H1 (cell line): ENCODE results near the gene USP37. TPM values are rescaled to one million over a fixed set of nuclear protein-coding genes. Genes with fewer than 3 reads are reported as not detected.

Experiments used
- CTCF ChIA-PET: fragments of 300-600 bp; sonication (Branson Sonifier 250); formaldehyde crosslinking; loops from one replicate; lab custom pipeline; 2021; ENCODE audit not compliant: partially characterized antibody; lab: Charles Lee
- POLR2A ChIA-PET: fragments of 300-600 bp; sonication (Branson Sonifier 250); formaldehyde crosslinking; loops from one replicate; lab custom pipeline; 2021; ENCODE audit warnings: inconsistent platforms; ENCODE audit not compliant: partially characterized antibody; lab: Charles Lee
- DNase-seq, 2 experiments: peaks; one replicate each; pipeline versions ENCODE4 v3.0.0 to v3.0.0-alpha.2; 2010 to 2022; ENCODE audit warnings: low spot score in 2 of 2, low read depth in 1 of 2, mixed read lengths in 1 of 2
- FAIRE-seq: peaks from 2 replicates; lab custom pipeline; 2011; peaks lifted over from hg19 to GRCh38; lab: Jason Lieb, UNC
- H2AFZ ChIP-seq: 2 replicates; pipeline ENCODE4 v1.8.1; 2012; ENCODE audit warnings: low read length, inconsistent platforms
- H2AK5ac ChIP-seq: 2 replicates; pipeline ENCODE4 v1.6.1; 2013; ENCODE audit warnings: low read depth, low read length
- H2BK120ac ChIP-seq: replicated peaks from 2 replicates; pipeline ENCODE3; 2013; ENCODE audit warnings: low read depth, low read length, inconsistent platforms
- H2BK12ac ChIP-seq: 2 replicates; pipeline ENCODE4 v1.6.1; 2013; ENCODE audit warnings: low read depth, low read length
- H2BK15ac ChIP-seq: 2 replicates; pipeline ENCODE4 v1.6.1; 2013; ENCODE audit warnings: low read length
- H2BK20ac ChIP-seq: 2 replicates; pipeline ENCODE4 v1.6.1; 2013; ENCODE audit warnings: low read length
- H2BK5ac ChIP-seq: 2 replicates; pipeline ENCODE4 v1.6.1; 2013; ENCODE audit warnings: low read depth, low read length
- H3K14ac ChIP-seq: 2 replicates; pipeline ENCODE4 v1.6.1; 2013; ENCODE audit warnings: inconsistent platforms; ENCODE audit not compliant: insufficient read length
- H3K18ac ChIP-seq: 2 replicates; pipeline ENCODE4 v1.6.1; 2013; ENCODE audit warnings: low read length; ENCODE audit errors: extremely low read depth
- H3K23ac ChIP-seq: 2 replicates; pipeline ENCODE4 v1.6.1; 2013; ENCODE audit warnings: inconsistent platforms; ENCODE audit not compliant: insufficient read length
- H3K23me2 ChIP-seq: 2 replicates; pipeline ENCODE4 v1.6.1; 2013; ENCODE audit warnings: low read depth, low read length
- H3K27ac ChIP-seq: 2 replicates; pipeline ENCODE4 v1.6.1; 2011; ENCODE audit warnings: low read depth, low read length, inconsistent platforms
- H3K27me3 ChIP-seq, 4 experiments: replicated peaks in 1 of 4; 1 replicate in 1 of 4; 2 replicates in 3 of 4; pipeline versions ENCODE4 v1.6.1 to v1.8.1; 2011 to 2013; ENCODE audit warnings: low read length in 3 of 4, mild to moderate bottlenecking in 3 of 4, inconsistent platforms in 2 of 4, mixed read lengths in 2 of 4, moderate library complexity in 1 of 4; ENCODE audit not compliant: control insufficient read depth in 3 of 4, insufficient read depth in 3 of 4; ENCODE audit errors: extremely low read depth in 1 of 4
- H3K36me3 ChIP-seq, 4 experiments: 2 replicates each; pipeline versions ENCODE4 v1.6.1 to v1.8.1; 2011 to 2013; ENCODE audit warnings: mild to moderate bottlenecking in 4 of 4, low read length in 3 of 4, moderate library complexity in 2 of 4, control low read depth in 1 of 4, inconsistent platforms in 1 of 4; ENCODE audit not compliant: insufficient read depth in 4 of 4, control insufficient read depth in 2 of 4
- H3K4ac ChIP-seq: replicated peaks from 2 replicates; pipeline ENCODE3; 2013; ENCODE audit warnings: low read length, low read depth, mixed read lengths, inconsistent platforms; ENCODE audit not compliant: insufficient read length
- H3K4me1 ChIP-seq, 4 experiments: replicated peaks in 1 of 4; 1 replicate in 1 of 4; 2 replicates in 3 of 4; pipeline versions ENCODE4 v1.6.1 to v1.8.1; 2011 to 2013; ENCODE audit warnings: low read length in 3 of 4, inconsistent platforms in 2 of 4, mixed read lengths in 1 of 4; ENCODE audit not compliant: insufficient read depth in 4 of 4, control insufficient read depth in 3 of 4
- H3K4me2 ChIP-seq, 2 experiments: 2 replicates each; pipeline versions ENCODE4 v1.6.1 to v1.8.1; 2011 to 2013; ENCODE audit warnings: low read depth in 2 of 2, low read length in 2 of 2, control low read depth in 1 of 2, inconsistent platforms in 1 of 2, mild to moderate bottlenecking in 1 of 2; ENCODE audit not compliant: insufficient read depth in 1 of 2
- H3K4me3 ChIP-seq, 4 experiments: fragments of 200-600, 300-600 bp in 1 of 4; sonication (generic), shearing (Covaris generic), sonication (Bioruptor Twin) in 1 of 4; 2 replicates each; pipeline versions ENCODE4 v1.5.1 to v1.8.1; 2011 to 2016; ENCODE audit warnings: low read length in 4 of 4, low read depth in 3 of 4, control low read depth in 2 of 4, inconsistent platforms in 2 of 4, mild to moderate bottlenecking in 2 of 4, mixed read lengths in 1 of 4, moderate library complexity in 1 of 4; ENCODE audit not compliant: insufficient read depth in 2 of 4; ENCODE audit errors: extremely low read depth in 1 of 4
- H3K56ac ChIP-seq: replicated peaks from 2 replicates; pipeline ENCODE3; 2013; ENCODE audit warnings: low read depth, mild to moderate bottlenecking, mixed read lengths, low read length, inconsistent platforms; ENCODE audit not compliant: insufficient read length
- H3K79me1 ChIP-seq: 2 replicates; pipeline ENCODE4 v1.6.1; 2013; ENCODE audit warnings: low read depth, low read length, control low read depth
- H3K79me2 ChIP-seq, 2 experiments: 2 replicates each; pipeline versions ENCODE4 v1.6.1 to v1.8.1; 2012 to 2013; ENCODE audit warnings: low read length in 2 of 2, mild to moderate bottlenecking in 2 of 2, inconsistent platforms in 1 of 2; ENCODE audit not compliant: insufficient read depth in 2 of 2, control insufficient read depth in 1 of 2
- H3K9ac ChIP-seq, 4 experiments: replicated peaks in 1 of 4; 1 replicate in 1 of 4; 2 replicates in 3 of 4; pipeline versions ENCODE4 v1.6.1 to v1.8.1; 2011 to 2013; ENCODE audit warnings: low read depth in 3 of 4, low read length in 3 of 4, control low read depth in 2 of 4, mild to moderate bottlenecking in 2 of 4, moderate library complexity in 2 of 4, inconsistent platforms in 1 of 4; ENCODE audit errors: extremely low read depth in 1 of 4
- H3K9me3 ChIP-seq, 2 experiments: 2 replicates each; pipeline versions ENCODE4 v1.6.1 to v1.8.1; 2012 to 2013; ENCODE audit warnings: mild to moderate bottlenecking in 2 of 2, moderate library complexity in 2 of 2, control low read depth in 1 of 2, inconsistent platforms in 1 of 2, low read depth in 1 of 2, low read length in 1 of 2, mixed read lengths in 1 of 2; ENCODE audit not compliant: insufficient read depth in 2 of 2
- H4K20me1 ChIP-seq, 2 experiments: replicated peaks in 1 of 2; 2 replicates each; pipeline versions ENCODE3 to v1.8.1; 2011 to 2013; ENCODE audit warnings: inconsistent platforms in 2 of 2, low read length in 2 of 2, mild to moderate bottlenecking in 1 of 2; ENCODE audit not compliant: insufficient read depth in 2 of 2, control insufficient read depth in 1 of 2
- H4K5ac ChIP-seq: 2 replicates; pipeline ENCODE4 v1.6.1; 2013; ENCODE audit warnings: low read length, low read depth, mixed read lengths, inconsistent platforms; ENCODE audit not compliant: insufficient read length
- H4K8ac ChIP-seq: 2 replicates; pipeline ENCODE4 v1.8.0; 2013; ENCODE audit warnings: mild to moderate bottlenecking, moderate library complexity, low read length, inconsistent platforms; ENCODE audit not compliant: insufficient read depth; ENCODE audit errors: extremely low read depth
- H4K91ac ChIP-seq: replicated peaks from 2 replicates; pipeline ENCODE3; 2013; ENCODE audit warnings: low read length, mixed read lengths, inconsistent platforms; ENCODE audit not compliant: insufficient read length
- CBX8 ChIP-seq: fragments of 300-800, 300-1000 bp; sonication (generic); IDR thresholded peaks from 2 replicates; pipeline ENCODE4 v1.7.1; 2016; ENCODE audit warnings: low read depth, low read length, borderline replicate concordance
- FOSL1 ChIP-seq: IDR thresholded peaks from 2 replicates; pipeline ENCODE4 v1.6.1; 2011; ENCODE audit warnings: mild to moderate bottlenecking, low read depth, low read length, moderate library complexity; ENCODE audit not compliant: insufficient read depth
- GTF2F1 ChIP-seq: IDR thresholded peaks from 2 replicates; pipeline ENCODE4 v1.6.1; 2012; ENCODE audit warnings: low read depth, low read length, improper control_type of control experiment, borderline replicate concordance
- KDM4A ChIP-seq: IDR thresholded peaks from one replicate; pipeline ENCODE4 v1.7.1; 2012; ENCODE audit warnings: low read depth, mild to moderate bottlenecking, moderate library complexity, low read length, inconsistent platforms; ENCODE audit not compliant: severe bottlenecking
- POLR2AphosphoS5 ChIP-seq: IDR thresholded peaks from 2 replicates; pipeline ENCODE4 v1.6.1; 2011; ENCODE audit warnings: low read depth, low read length
- RAD21 ChIP-seq, 2 experiments: IDR thresholded peaks in 1 of 2; conservative IDR thresholded peaks in 1 of 2; 2 replicates each; pipeline ENCODE4 v1.6.1; 2011; ENCODE audit warnings: low read depth in 2 of 2, low read length in 2 of 2, improper control_type of control experiment in 1 of 2, inconsistent platforms in 1 of 2, mild to moderate bottlenecking in 1 of 2, moderate library complexity in 1 of 2
- RBBP5 ChIP-seq: IDR thresholded peaks from 2 replicates; pipeline ENCODE4 v1.7.1; 2012; ENCODE audit warnings: low read depth, mild to moderate bottlenecking, inconsistent platforms, low read length, moderate library complexity, borderline replicate concordance
- SIN3A ChIP-seq, 2 experiments: IDR thresholded peaks in 1 of 2; conservative IDR thresholded peaks in 1 of 2; 2 replicates each; pipeline ENCODE4 v1.6.1; 2011 to 2012; ENCODE audit warnings: low read length in 2 of 2, improper control_type of control experiment in 1 of 2, low read depth in 1 of 2, mild to moderate bottlenecking in 1 of 2
- SP2 ChIP-seq: IDR thresholded peaks from 2 replicates; pipeline ENCODE4 v1.6.1; 2012; ENCODE audit warnings: mild to moderate bottlenecking, low read length, inconsistent platforms
- SP4 ChIP-seq: IDR thresholded peaks from 2 replicates; pipeline ENCODE4 v1.6.1; 2012; ENCODE audit warnings: low read length, inconsistent platforms
- TEAD4 ChIP-seq: IDR thresholded peaks from 2 replicates; pipeline ENCODE4 v1.6.1; 2012; ENCODE audit warnings: low read depth, low read length, inconsistent platforms, mixed read lengths
- WGBS, 2 experiments: shearing (Covaris generic) in 1 of 2; methylation state at CpG; one replicate each; pipeline versions ENCODE4 v1.1.6 to v1.1.7; 2013 to 2015; ENCODE audit warnings: low lambda C conversion rate in 2 of 2, mixed read lengths in 2 of 2, inconsistent platforms in 1 of 2, low coverage in 1 of 2, missing lambda C conversion rate in 1 of 2; ENCODE audit not compliant: insufficient replicate concordance in 2 of 2, insufficient coverage in 1 of 2, insufficient read length in 1 of 2; ENCODE audit errors: extremely low coverage in 1 of 2, missing lambda C conversion rate in 1 of 2; 5-methylcytosine and 5-hydroxymethylcytosine counted together
- polyA plus RNA-seq, 7 experiments: library from polyadenylated mRNA; depleted of rRNA in 3 of 7; stranded (reverse) in 5 of 7; unstranded in 2 of 7; fragments of >200 nt in 5 of 7; fragments of 200-250 nt in 2 of 7; gene quantifications; 1 replicate in 5 of 7; 2 replicates in 1 of 7; 4 replicates in 1 of 7; pipeline versions ENCODE4 v1.2.1 to v1.2.3, GENCODE V29; 2011 to 2013; ENCODE audit warnings: missing spikeins in 2 of 7, mixed read lengths in 2 of 7
- total RNA-seq: library from RNA; stranded (reverse); fragmentation: NEBNext Ultra II Directional; extraction: Animal tissue kit (Norgen Biotek cat#: 25700); gene quantifications from 2 replicates; pipeline ENCODE4 v1.2.1, GENCODE V29; 2021

USP37 gene
- total and polyA plus RNA-seq, 2 of the 8 experiments (the other 6 are each of a cell fraction or from before 2014, with no cell fraction given): 3.8 to 29.1 TPM

- TF ChIP-seq CBX8 (no peak), TEAD4 (no peak), RBBP5 (no peak), SIN3A (conservative IDR thresholded peaks at IDR 0.05 in 1 of 2, IDR thresholded peaks at IDR 0.05 in 1 of 2; ENCODE audit: low read depth in 1 of 2, low read length in 2 of 2) (no peak), GTF2F1 (no peak), RAD21 (IDR thresholded peaks at IDR 0.05 in 1 of 2, conservative IDR thresholded peaks at IDR 0.05 in 1 of 2; ENCODE audit: low read depth in 2 of 2, low read length in 2 of 2) (no peak), FOSL1 (no peak), SP4 (no peak), SP2 (no peak), KDM4A (no peak), POLR2AphosphoS5 (no peak)
- no peak overlapping the region for H2BK20ac ChIP-seq
- no peak overlapping the region for H3K4ac ChIP-seq
- H3K27me3 ChIP-seq: no peaks in the 10 kb centered on the region
- WGBS, 2 experiments: 100% methylated on average over 5 of the region's 5 CpGs; no CpG with 5 or more reads in 1 of the 2 experiments
- H3K4me2 ChIP-seq: no peak overlapping the region
- no peak overlapping the region for H3K14ac ChIP-seq
- CTCF ChIA-PET: interaction anchor here (0.6 to 1.5 kb wide), 3 partner anchors 14 to 309 kb away, joined by 3 read pairs; no protein-coding TSS in a partner anchor
- DNase-seq (no peak), FAIRE-seq (no peak)
- no peak overlapping the region for H4K5ac ChIP-seq
- H2BK15ac ChIP-seq: no peak overlapping the region
- no peaks in the 10 kb centered on the region for H3K4me1 ChIP-seq
- no peak overlapping the region for H4K91ac ChIP-seq
- H2AK5ac ChIP-seq: no peak overlapping the region
- H4K8ac ChIP-seq: no peak overlapping the region
- H3K18ac ChIP-seq: no peak overlapping the region
- no peak overlapping the region for H2AFZ ChIP-seq
- peaks cover 0 to 14% of the 10 kb centered on the region in 2 experiments; a peak in 2 of 4 replicates for H3K79me2 ChIP-seq
- no peaks in the 10 kb centered on the region for H3K9me3 ChIP-seq
- no peak overlapping the region for H3K4me3 ChIP-seq
- H3K23ac ChIP-seq: no peak overlapping the region
- peaks cover 0 to 15% (median under 1%) of the 10 kb centered on the region in 4 experiments; a peak in 2 of 8 replicates for H3K36me3 ChIP-seq
- no peak overlapping the region for H3K27ac ChIP-seq
- H2BK12ac ChIP-seq: no peak overlapping the region
- no peaks in the 10 kb centered on the region; the same call in 1 of the 2 replicates for H3K79me1 ChIP-seq
- no peaks in the 10 kb centered on the region for H4K20me1 ChIP-seq
- H2BK5ac ChIP-seq: no peak overlapping the region
- POLR2A ChIA-PET: interaction anchor here (0.6 kb wide), 1 partner anchor 63 kb away, joined by 3 read pairs; no protein-coding TSS in a partner anchor
- no peak overlapping the region for H3K56ac ChIP-seq
- no peaks in the 10 kb centered on the region for H3K23me2 ChIP-seq
- no peak overlapping the region for H3K9ac ChIP-seq
- H2BK120ac ChIP-seq: no peak overlapping the region
These were observed 54.5 kb downstream of the USP37 start for GRCh38 chr2:218513676-218514075.
